GM18858 (cell line): Measurements from ENCODE around the gene SEMA7A.

Experiments used
- ATAC-seq: cut with Tn5 transposase; IDR thresholded peaks from one replicate; pipeline ENCODE4 v1.9.1; 2021; ENCODE audit not compliant: unreplicated experiment

The SEMA7A gene

GRCh38 chr15:74451861-74452835 is 18.4 kb upstream of the SEMA7A start:
- no peak for ATAC-seq

- ATAC-seq = no peak
These were observed 17.6 kb upstream of the SEMA7A start for GRCh38 chr15:74451322-74451721.

DNA sequence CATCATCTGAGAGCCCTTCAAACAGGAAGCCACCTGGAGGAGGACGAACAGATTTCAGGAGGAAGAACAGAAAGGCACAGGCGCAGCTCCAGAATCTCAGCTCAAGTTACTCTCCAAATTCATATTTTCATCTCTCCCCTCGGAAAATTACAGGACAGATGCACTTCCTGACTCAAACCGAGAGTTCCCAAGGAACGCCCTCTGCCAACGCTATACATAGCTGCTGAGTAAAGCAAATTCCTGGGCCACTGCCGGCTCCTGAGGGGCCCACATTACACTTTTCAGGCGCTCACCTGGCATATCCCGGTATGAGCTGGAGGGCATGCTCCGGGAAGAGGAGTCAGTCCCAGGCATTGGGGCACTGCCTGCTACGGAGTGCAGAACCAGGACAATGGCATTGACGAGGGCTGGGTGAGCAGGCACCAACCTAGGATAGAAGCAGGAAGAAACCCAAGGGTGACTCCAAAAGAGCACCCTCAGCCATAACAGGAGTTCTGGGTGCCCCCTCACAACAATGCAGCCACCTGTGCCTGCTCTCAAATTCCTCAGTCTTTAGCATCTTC is 16.0 kb upstream of the SEMA7A start:
- no peak for ATAC-seq

- no peak for ATAC-seq
These were observed 15.3 kb upstream of the SEMA7A start for GRCh38 chr15:74449095-74449494.

GRCh38 chr15:74445816-74446763 is 12.3 kb upstream of the SEMA7A start:
- no peak for ATAC-seq

DNA sequence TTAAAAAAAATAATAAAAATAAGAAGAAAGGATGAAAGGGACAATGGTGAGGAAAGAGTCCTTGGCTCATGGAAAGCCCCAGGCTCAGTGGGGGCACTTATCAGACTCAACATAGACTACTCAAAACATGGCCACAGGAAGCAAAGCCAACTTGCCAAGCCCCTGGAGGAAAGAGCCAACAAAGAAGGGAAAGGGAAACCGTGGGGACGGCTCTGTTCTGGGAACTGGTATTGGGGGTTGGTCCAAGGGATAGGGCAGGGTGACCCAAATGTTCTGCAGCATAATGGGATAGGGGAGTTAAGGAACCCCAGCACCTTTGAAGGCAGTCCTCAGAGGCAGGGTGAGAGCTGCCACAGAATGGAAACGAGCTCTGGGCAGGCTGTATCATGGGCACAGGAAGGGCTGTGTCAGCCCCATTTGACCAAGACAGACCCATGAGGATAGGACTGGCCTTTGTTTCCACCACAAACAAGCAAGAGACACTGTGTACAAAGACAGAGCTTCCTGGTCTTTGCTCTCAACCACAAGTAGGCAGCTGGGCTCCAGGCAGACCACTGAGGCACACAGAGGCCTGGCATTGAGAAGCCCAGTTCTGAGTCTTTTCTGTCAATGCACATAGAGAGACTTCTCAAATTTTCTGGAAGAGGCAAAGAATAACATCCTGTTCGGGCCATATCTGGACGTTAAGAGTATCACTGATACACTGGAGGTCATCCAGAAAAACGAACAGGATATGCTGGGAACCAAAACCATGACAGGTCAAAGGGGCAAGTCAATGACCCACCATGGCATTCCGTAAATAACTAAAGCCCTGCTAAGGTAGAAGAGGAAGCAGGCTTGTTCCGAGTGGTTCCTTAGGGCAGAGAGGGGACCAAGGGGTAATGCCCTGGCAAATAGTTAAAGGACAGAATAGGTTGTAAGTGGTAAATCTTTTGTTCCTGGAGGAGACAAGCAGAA is 10.6 kb upstream of the SEMA7A start:
- no peak for ATAC-seq

GRCh38 chr15:74443100-74443909 is 9.5 kb upstream of the SEMA7A start:
- no peak for ATAC-seq

- ATAC-seq = no peak
These were observed 8.8 kb upstream of the SEMA7A start for GRCh38 chr15:74442604-74443003.

DNA sequence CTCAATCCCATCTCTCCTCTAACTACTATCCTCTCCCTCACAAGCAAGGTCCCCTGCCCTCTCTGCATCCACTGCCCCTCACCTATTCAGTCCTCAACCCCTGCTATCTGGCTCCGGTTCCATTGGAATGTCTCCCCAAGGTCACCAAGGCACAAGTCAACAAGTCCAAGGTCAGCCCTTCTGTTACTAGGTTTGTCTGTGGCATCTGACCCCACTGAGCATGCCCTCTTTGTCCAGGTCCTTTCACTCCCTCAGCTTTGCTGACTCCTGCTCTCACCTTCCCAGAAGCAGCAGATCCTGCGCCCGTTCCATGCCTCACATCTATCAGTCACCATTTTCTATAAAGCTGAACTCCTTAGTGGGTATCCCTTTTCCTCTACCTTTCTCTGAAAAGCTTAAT is 8.3 kb upstream of the SEMA7A start:
- no peak for ATAC-seq

DNA sequence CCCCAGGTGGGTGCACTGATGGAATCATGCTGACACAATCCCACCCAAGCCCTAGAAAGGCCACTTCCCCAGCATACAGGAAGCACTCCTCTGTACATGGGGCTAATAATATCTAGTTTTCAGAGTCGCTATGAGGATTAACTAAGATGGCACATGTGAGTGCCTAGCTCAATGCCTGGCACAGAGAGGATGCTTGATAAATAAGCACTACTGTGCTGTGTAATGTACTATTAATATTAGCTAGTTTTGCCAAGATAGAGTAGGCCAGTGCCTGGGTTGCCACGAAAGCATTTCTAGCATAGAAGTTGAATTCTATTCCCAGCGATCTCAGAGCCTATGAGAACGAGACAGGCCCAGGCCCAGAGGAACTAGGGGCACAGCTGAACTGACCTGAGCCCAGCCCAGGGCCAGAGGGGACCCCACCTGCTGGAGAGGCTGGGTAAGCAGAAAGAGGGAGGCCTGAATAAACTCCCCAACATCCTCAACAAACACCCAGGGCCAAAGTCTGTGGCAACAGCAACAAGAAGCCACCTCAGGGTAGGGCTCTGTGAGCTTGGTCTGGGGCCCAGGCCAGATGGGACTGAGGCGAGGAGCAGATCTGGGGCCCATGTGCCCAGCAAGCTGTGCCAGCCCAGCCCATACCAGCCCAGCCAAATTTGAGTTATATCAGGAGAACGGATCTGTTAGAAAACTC is 7.6 kb upstream of the SEMA7A start:
- ATAC-seq = no peak

DNA sequence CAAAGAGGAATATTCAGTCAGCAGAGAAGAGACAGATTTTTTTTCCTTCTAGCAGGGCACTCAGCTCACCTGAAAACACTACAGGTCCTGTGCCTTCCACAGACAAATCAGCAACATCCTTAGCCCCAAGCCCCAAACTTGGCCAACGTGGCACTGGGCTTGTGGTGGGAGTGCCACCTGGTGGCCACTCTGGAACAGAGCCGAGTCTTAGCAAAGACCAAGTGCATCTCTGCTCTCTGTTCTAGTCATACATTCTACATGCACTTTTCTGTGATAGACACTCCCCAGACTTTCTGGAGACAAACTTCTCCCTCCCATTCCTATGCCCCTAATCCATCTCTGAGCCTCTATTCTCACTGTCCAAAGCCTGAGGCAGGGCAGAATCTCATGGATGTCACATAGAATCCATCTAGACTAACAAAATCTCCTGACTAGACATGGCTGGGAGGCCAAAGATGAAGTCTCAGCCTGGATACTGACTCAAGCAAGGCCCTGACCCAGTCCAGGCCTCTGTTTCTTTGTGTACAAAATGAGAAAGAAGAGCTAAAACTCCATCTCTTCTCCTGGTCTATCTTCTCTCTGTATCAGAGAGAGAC is 5.1 kb upstream of the SEMA7A start:
- no peak for ATAC-seq

- no peak for ATAC-seq
These were observed 4.4 kb upstream of the SEMA7A start for GRCh38 chr15:74438206-74438605.

DNA sequence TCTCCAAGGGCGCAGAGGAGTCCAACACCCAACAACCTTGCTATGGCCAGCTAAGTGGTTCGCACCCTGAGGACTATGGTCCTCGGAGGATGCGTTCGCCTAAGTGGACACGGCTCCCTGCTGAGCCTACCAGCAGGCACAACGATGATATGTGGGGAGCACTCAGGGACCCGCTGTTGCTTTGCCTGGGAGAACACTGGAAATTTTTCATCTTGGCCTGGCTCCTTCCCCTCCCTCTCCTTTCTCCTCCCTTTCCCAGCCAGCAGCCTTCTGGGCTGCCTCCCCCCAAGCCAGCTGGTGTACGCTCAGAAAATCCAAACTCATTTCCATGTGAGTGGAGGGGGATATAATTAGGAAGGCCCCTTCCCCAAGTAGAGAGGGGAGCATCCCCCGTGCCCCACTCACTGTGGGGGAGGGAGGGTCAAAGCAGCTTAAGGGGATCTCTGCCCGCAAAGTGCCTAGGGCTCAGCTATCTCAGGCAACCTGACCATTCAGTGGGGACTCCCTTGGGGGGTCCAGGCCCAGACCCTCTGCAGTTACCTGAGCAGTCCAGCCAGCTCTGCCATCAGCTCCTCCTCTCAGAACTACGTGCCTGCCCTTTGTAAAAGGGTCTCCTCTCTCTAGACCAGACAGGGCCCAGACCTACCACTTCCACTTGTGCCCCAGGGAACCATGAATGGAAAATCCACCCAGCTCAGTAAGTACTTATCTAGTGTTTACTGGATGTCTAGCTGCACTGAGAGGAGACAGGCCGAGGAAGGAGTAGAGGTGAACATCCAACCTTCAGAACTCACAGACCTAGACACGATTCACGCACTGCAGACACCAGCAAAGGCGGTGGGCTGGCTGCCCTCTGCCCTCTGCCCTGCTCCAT is 742 bp upstream of the SEMA7A start:
- no peak for ATAC-seq

- no peak for ATAC-seq
These were observed 678 bp downstream of the SEMA7A start for GRCh38 chr15:74432968-74433591.

DNA sequence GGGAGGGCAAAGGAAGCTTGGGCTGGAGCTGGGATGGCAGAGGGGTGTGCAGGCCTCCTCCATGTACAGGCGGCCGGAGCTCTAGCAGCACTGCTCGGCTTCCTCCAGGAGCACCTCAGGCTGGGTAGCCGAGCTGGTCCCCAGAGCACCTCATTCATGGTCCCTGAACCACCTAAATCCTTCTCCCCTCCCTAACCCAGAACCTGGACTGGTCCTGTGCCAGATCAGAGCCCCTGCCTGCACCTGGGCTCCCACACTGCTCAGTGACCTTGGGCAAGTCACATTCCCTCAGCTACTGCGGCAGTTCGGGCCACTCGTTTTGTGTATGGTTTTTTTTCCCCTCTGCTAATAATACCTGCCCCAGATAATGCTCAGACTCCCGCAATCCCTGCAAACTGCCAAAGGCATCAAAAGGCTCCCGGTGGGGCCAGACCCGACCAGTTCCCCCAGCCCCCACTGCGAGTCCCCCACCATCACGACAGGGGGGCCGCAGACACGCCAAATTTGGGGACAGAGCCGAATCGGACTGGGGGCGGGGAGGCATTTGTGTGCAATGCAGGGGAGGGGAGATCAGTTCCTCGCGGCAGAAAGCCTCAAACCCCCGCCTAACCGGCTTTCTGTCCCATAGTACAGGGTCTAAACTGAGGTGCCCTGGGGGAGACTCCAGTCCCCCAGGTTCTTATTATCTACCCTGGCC is 1.3 kb downstream of the SEMA7A start:
- no peak for ATAC-seq

DNA sequence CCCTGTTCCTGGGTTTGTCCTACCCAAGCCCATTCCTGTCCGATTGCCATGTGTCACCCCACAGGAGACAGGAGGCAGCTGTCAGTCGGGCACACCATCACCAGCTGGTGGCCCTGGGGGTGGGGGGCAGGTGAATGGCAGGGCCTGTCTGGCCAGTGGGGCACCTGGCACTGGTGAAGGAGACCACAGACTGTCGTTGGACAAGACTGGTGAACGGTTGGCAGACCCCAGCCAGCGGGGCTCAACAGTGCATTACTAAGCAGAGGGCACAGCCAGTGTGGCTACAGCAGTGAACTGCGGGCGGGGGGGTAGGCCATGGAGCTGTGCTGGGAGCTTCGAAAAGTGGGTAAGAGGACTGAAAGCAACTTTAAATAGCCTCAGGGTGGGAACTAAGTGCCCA is 2.1 kb downstream of the SEMA7A start:
- ATAC-seq = no peak
